ENCODE measurements around the gene SRP68.
"Not testable (repeated sequence)": the region's sequence is repeated elsewhere in the genome, so short reads cannot be mapped to it uniquely, and the experiment has no call there.

Gene SRP68

GRCh38 chr17:76089680-76090516 lies 17.6 kb upstream of the SRP68 start:
- no peak for DNase-seq

- DNase-seq: no peak
Observed at GRCh38 chr17:76088868-76089576, 16.7 kb upstream of the SRP68 start.

GRCh38 chr17:76088041-76088867 lies 15.9 kb upstream of the SRP68 start:
- no peak for DNase-seq

- no peak for DNase-seq
Observed at GRCh38 chr17:76087531-76087930, 15.2 kb upstream of the SRP68 start.

GRCh38 chr17:76086384-76086783 lies 14.1 kb upstream of the SRP68 start:
- no peak for DNase-seq

GRCh38 chr17:76085731-76086366 lies 13.5 kb upstream of the SRP68 start:
- DNase-seq: no peak

GRCh38 chr17:76085066-76085730 lies 12.9 kb upstream of the SRP68 start:
- DNase-seq: no peak

GRCh38 chr17:76083536-76084182 lies 11.3 kb upstream of the SRP68 start:
- DNase-seq: no peak

GRCh38 chr17:76082326-76083251 lies 10.3 kb upstream of the SRP68 start:
- DNase-seq: no peak

- DNase-seq: no peak
Observed at GRCh38 chr17:76081295-76082210, 9.2 kb upstream of the SRP68 start.

GRCh38 chr17:76080768-76081287 lies 8.5 kb upstream of the SRP68 start:
- DNase-seq: no peak

GRCh38 chr17:76079956-76080767 lies 7.8 kb upstream of the SRP68 start:
- no peak for DNase-seq

- no peak for DNase-seq
Observed at GRCh38 chr17:76079535-76079955, 7.2 kb upstream of the SRP68 start.

GRCh38 chr17:76078860-76079534 lies 6.7 kb upstream of the SRP68 start, which contains the start of gene ZACN:
Gene ZACN (plus strand): TSS chr17:76079182. CDS start chr17:76079265, 83 bp downstream.
- no peak for DNase-seq

- not testable (repeated sequence) for DNase-seq
Observed at GRCh38 chr17:76078370-76078769, 6.1 kb upstream of the SRP68 start.

- no peak for DNase-seq
Observed at GRCh38 chr17:76077584-76078110, 5.3 kb upstream of the SRP68 start.
